ENCODE results near the gene HIRA. TPM values are rescaled to one million over a fixed set of nuclear protein-coding genes. Genes with fewer than 3 reads are reported as not detected.
A peak's percentile ranks its signal among the peaks of the same experiment; 100 is the strongest.

Gene HIRA
- total and polyA plus RNA-seq, 9 of the 15 experiments (the other 6 are each of a cell fraction or from before 2014, with no cell fraction given) = 0.96 to 132 (median 58.4) TPM

DNA sequence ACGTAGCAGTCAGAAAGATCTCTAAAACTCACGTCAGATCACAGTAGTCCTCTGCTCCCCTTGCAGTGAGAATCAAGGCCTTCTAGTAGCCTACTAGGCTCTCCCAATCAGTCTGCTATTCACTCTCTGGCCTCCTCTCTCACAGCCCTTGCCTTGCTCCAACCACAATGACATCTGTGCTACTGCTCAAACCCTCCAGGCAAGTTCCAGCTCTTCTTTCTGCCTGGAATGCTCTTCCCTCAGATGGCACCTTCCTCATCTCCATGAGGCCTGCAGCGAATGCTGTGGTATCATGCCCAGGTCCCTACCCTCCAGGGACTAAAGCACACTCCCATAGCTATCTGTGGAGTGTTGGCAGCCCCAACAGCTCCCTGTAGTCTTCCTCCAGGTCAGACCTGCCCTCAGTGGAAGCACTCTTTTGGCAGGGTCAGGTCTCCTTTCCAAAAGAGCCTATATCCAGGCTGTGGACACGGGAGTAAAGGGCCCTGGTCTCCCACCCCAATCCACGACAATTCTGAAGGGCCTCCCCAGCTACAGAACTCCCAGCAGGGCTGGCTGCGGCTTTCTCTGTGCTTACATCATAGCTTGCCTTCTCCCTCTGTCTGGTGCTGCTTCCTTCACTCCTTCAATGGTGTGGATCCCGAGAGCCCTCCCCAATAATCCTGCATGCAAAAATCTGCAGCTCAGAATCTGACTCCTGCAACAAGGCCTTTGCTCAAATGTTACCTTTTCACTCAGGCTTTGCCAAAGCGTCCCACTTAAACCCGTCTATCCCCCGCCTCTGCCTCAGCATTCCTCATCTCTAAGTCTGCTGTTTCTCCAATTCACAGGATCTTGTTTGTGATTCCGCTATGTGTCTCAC lies 8.9 kb downstream of the HIRA start (continued):
- no peak for TF ChIP-seq FOXA3 (CRISPR knock-in tag; conservative IDR thresholded peaks at IDR 0.05 in 1 of 2, IDR thresholded peaks at IDR 0.05 in 1 of 2)
- TF ChIP-seq NUFIP1 (IDR thresholded peaks at IDR 0.05; ENCODE audit: partially characterized antibody) = no peak
- TF ChIP-seq CCAR2 (IDR thresholded peaks at IDR 0.05; ENCODE audit: low read depth, low read length) = no peak
- no peak for TF ChIP-seq STAG1 (CRISPR knock-in tag; IDR thresholded peaks at IDR 0.05; ENCODE audit: borderline replicate concordance)
- 0 out of 2 replicates have a peak, but pooled peaks have one; percentile 42 for TF ChIP-seq HIVEP1 (CRISPR knock-in tag; IDR thresholded peaks at IDR 0.05)
- no peak for TF ChIP-seq PHF21A (IDR thresholded peaks at IDR 0.05; ENCODE audit: borderline replicate concordance, low read depth)
- no peak for TF ChIP-seq BHLHE40 (IDR thresholded peaks at IDR 0.05; ENCODE audit: low read length)
- peak; percentile 43; the same call in 1 of the 2 replicates for TF ChIP-seq E2F1 (CRISPR knock-in tag; IDR thresholded peaks at IDR 0.05)
- TF ChIP-seq POLR2AphosphoS2 (IDR thresholded peaks at IDR 0.05; ENCODE audit: low read length) = peak; percentile 62; the same call in 1 of the 2 replicates
- TF ChIP-seq PCBP2 (IDR thresholded peaks at IDR 0.05; ENCODE audit: low read depth, low read length, poor library complexity, severe bottlenecking) = no peak
- TF ChIP-seq, protein P1, sequence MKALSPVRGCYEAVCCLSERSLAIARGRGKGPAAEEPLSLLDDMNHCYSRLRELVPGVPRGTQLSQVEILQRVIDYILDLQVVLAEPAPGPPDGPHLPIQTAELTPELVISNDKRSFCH (CRISPR knock-in tag; IDR thresholded peaks at IDR 0.05) = no peak
- TF ChIP-seq, protein P1 (tag; IDR thresholded peaks at IDR 0.05) = no peak
- no peak for TF ChIP-seq RBM25 (IDR thresholded peaks at IDR 0.05; ENCODE audit: low read depth, low read length, severe bottlenecking)
- TF ChIP-seq TAL1 (IDR thresholded peaks at IDR 0.05) = no peak
